SH-SY5Y (cell line): ENCODE measurements around the gene LATS2.

ENCODE experiments used
- GATA2 ChIP-seq: IDR thresholded peaks from 2 replicates; pipeline ENCODE4 v1.6.1; 2011; ENCODE audit warnings: mild to moderate bottlenecking, low read depth, low read length
- GATA3 ChIP-seq: IDR thresholded peaks from 2 replicates; pipeline ENCODE4 v1.6.1; 2011; ENCODE audit warnings: low read depth, mild to moderate bottlenecking, low read length, moderate library complexity

DNA sequence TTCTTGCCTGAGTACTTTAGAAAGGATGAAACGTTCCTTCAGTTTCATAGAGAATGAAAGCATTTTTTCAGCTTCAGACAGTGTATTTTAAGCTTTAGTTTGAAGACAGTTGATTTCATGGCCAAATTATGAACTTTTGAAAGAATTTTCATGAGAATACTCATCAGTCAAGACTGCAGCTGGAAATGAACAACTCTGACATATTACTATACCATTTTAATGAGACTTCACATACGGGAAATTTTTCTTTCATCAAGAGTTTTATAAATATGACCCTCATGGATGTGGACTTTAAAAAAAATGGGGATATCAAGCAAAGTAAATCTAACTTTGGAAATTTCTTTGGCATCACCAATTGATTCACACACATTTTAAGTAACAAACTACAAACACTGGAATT, 6.4 kb downstream of the LATS2 start:
- TF ChIP-seq GATA2 (no peak), GATA3 (no peak)
